IMR-90 (cell line): Measurements from ENCODE around the gene PIP4K2B. TPM values are rescaled to one million over a fixed set of nuclear protein-coding genes. Genes with fewer than 3 reads are reported as not detected.
A peak's percentile ranks its signal among the peaks of the same experiment; 100 is the strongest.

Source experiments
- ATAC-seq: fragments of 200-7000 bp; cut with Tn5 transposase; 2 replicates; pipeline ENCODE4 v1.9.1; 2020; ENCODE audit warnings: low read depth, mild to moderate bottlenecking, moderate library complexity
- BruUV-seq: library from RNA; stranded (reverse); fragments of 400-500 nt; replicated peaks from 2 replicates; lab custom pipeline; 2021; lab: Mats Ljungman, UMichigan
- CTCF ChIA-PET: fragments of 300-600 bp; formaldehyde crosslinking; extraction: SDS; loops from one replicate; lab custom pipeline; 2021; ENCODE audit warnings: antibody characterized with exemption; lab: Yijun Ruan, JAX
- POLR2A ChIA-PET: fragments of 300-600 bp; sonication (Branson Sonifier 250); formaldehyde crosslinking; loops from one replicate; lab custom pipeline; 2022; ENCODE audit warnings: antibody characterized with exemption; ENCODE audit not compliant: unreplicated experiment; lab: Charles Lee
- DNase-seq: peaks from one replicate; pipeline ENCODE4 v3.0.0; 2013
- H2AFZ ChIP-seq: replicated peaks from 2 replicates; pipeline ENCODE3; 2013; ENCODE audit warnings: low read length, mild to moderate bottlenecking; ENCODE audit not compliant: poor library complexity
- H2AK5ac ChIP-seq: 2 replicates; pipeline ENCODE4 v1.6.1; 2013; ENCODE audit warnings: low read depth, low read length, inconsistent platforms
- H2AK9ac ChIP-seq: replicated peaks from 2 replicates; pipeline ENCODE3; 2013; ENCODE audit warnings: mild to moderate bottlenecking, low read depth, low read length, moderate library complexity; ENCODE audit not compliant: poor library complexity
- H2BK120ac ChIP-seq: 2 replicates; pipeline ENCODE4 v1.6.1; 2013; ENCODE audit warnings: low read depth, low read length, inconsistent platforms
- H2BK15ac ChIP-seq: 3 replicates; pipeline ENCODE4 v1.6.1; 2013; ENCODE audit warnings: low read depth, low read length, inconsistent platforms
- H2BK20ac ChIP-seq: 2 replicates; pipeline ENCODE4 v1.6.1; 2013; ENCODE audit warnings: low read depth, mild to moderate bottlenecking, inconsistent platforms, low read length, moderate library complexity
- H2BK5ac ChIP-seq: 2 replicates; pipeline ENCODE4 v1.6.1; 2013; ENCODE audit warnings: mild to moderate bottlenecking, low read depth, low read length, inconsistent platforms; ENCODE audit not compliant: poor library complexity, severe bottlenecking
- H3K14ac ChIP-seq: replicated peaks from 2 replicates; pipeline ENCODE4 v1.6.1; 2013; ENCODE audit warnings: low read depth, low read length, inconsistent platforms
- H3K18ac ChIP-seq: 2 replicates; pipeline ENCODE4 v1.6.1; 2013; ENCODE audit warnings: low read depth, low read length, control low read depth
- H3K23ac ChIP-seq: 2 replicates; pipeline ENCODE4 v1.6.1; 2013; ENCODE audit warnings: low read depth, low read length, inconsistent platforms
- H3K27ac ChIP-seq: 2 replicates; pipeline ENCODE4 v1.5.1; 2013; ENCODE audit warnings: mild to moderate bottlenecking, control low read depth, low read length; ENCODE audit not compliant: insufficient read depth
- H3K27me3 ChIP-seq: 2 replicates; pipeline ENCODE4 v1.6.1; 2013; ENCODE audit warnings: low read length; ENCODE audit not compliant: control insufficient read depth, insufficient read depth
- H3K36me3 ChIP-seq: 2 replicates; pipeline ENCODE4 v1.6.1; 2013; ENCODE audit warnings: low read length, mixed read lengths; ENCODE audit not compliant: control insufficient read depth, insufficient read depth
- H3K4ac ChIP-seq: 2 replicates; pipeline ENCODE4 v1.6.1; 2013; ENCODE audit warnings: low read depth, low read length, inconsistent platforms
- H3K4me1 ChIP-seq: 2 replicates; pipeline ENCODE4 v1.6.1; 2013; ENCODE audit warnings: low read length, mixed read lengths; ENCODE audit not compliant: control insufficient read depth, insufficient read depth
- H3K4me2 ChIP-seq: 2 replicates; pipeline ENCODE4 v1.6.1; 2013; ENCODE audit warnings: low read depth, mild to moderate bottlenecking, control low read depth, low read length, moderate library complexity
- H3K4me3 ChIP-seq: 2 replicates; pipeline ENCODE4 v1.5.1; 2013; ENCODE audit warnings: low read depth, mild to moderate bottlenecking, control low read depth, low read length, moderate library complexity; ENCODE audit not compliant: insufficient read depth
- H3K56ac ChIP-seq: 2 replicates; pipeline ENCODE4 v1.6.1; 2013; ENCODE audit warnings: low read length, inconsistent platforms; ENCODE audit not compliant: insufficient read depth; ENCODE audit errors: extremely low read depth
- H3K79me1 ChIP-seq, 2 experiments: 2 replicates each; pipeline ENCODE4 v1.6.1; 2013; ENCODE audit warnings: low read length in 2 of 2, inconsistent platforms in 1 of 2, low read depth in 1 of 2
- H3K9ac ChIP-seq: 2 replicates; pipeline ENCODE4 v1.6.1; 2013; ENCODE audit warnings: low read depth, low read length, control low read depth
- H3K9me1 ChIP-seq: 2 replicates; pipeline ENCODE4 v1.6.1; 2013; ENCODE audit warnings: low read length, inconsistent platforms; ENCODE audit not compliant: insufficient read depth
- H3K9me3 ChIP-seq: 2 replicates; pipeline ENCODE4 v1.6.1; 2013; ENCODE audit warnings: low read length; ENCODE audit not compliant: control insufficient read depth, insufficient read depth
- H4K20me1 ChIP-seq: 2 replicates; pipeline ENCODE4 v1.6.1; 2013; ENCODE audit warnings: low read length, inconsistent platforms; ENCODE audit not compliant: insufficient read depth
- H4K5ac ChIP-seq: 2 replicates; pipeline ENCODE4 v1.6.1; 2013; ENCODE audit warnings: mild to moderate bottlenecking, low read depth, low read length, control low read depth
- H4K8ac ChIP-seq, 2 experiments: 2 replicates each; pipeline ENCODE4 v1.6.1; 2013; ENCODE audit warnings: low read depth in 2 of 2, low read length in 2 of 2, control low read depth in 1 of 2, inconsistent platforms in 1 of 2
- H4K91ac ChIP-seq: 2 replicates; pipeline ENCODE4 v1.6.1; 2013; ENCODE audit warnings: low read depth, low read length, inconsistent platforms; ENCODE audit not compliant: insufficient read depth
- BHLHE40 ChIP-seq: fragments of 150-350 bp; IDR thresholded peaks from 2 replicates; pipeline ENCODE4 v1.6.1; 2016; ENCODE audit warnings: mild to moderate bottlenecking, low read depth, low read length
- CEBPB ChIP-seq: IDR thresholded peaks from 2 replicates; pipeline ENCODE4 v1.6.1; 2012; ENCODE audit warnings: low read depth, low read length, improper control_type of control experiment
- CTCF ChIP-seq: conservative IDR thresholded peaks from 2 replicates; pipeline ENCODE4 v1.5.1; 2012; ENCODE audit warnings: mild to moderate bottlenecking, low read depth, low read length, improper control_type of control experiment
- MAFK ChIP-seq: IDR thresholded peaks from 2 replicates; pipeline ENCODE4 v1.6.1; 2012; ENCODE audit warnings: low read depth, low read length, improper control_type of control experiment
- MXI1 ChIP-seq: IDR thresholded peaks from 2 replicates; pipeline ENCODE4 v1.6.1; 2012; ENCODE audit warnings: low read depth, mild to moderate bottlenecking, low read length, moderate library complexity, borderline replicate concordance
- POLR2A ChIP-seq: IDR thresholded peaks from 2 replicates; pipeline ENCODE4 v1.6.1; 2012; ENCODE audit warnings: mild to moderate bottlenecking, low read depth, low read length
- RAD21 ChIP-seq: IDR thresholded peaks from 2 replicates; pipeline ENCODE4 v1.6.1; 2012; ENCODE audit warnings: low read length, improper control_type of control experiment
- RFX5 ChIP-seq: IDR thresholded peaks from 2 replicates; pipeline ENCODE4 v1.8.0; 2012; ENCODE audit warnings: low read depth, mild to moderate bottlenecking, low read length, moderate library complexity
- WGBS, 2 experiments: methylation state at CpG; one replicate each; pipeline versions ENCODE4 v1.1.5 to v1.1.7; 2013; ENCODE audit warnings: missing lambda C conversion rate in 2 of 2; ENCODE audit not compliant: insufficient read length in 1 of 2; ENCODE audit errors: extremely low coverage in 2 of 2; 5-methylcytosine and 5-hydroxymethylcytosine counted together
- dilution Hi-C: fragments of 300-500 bp; cut with HindIII; formaldehyde crosslinking; loops from one replicate; pipeline ENCODE4 v1.14.3; 2018; ENCODE audit warnings: low sequenced_read_pairs; ENCODE audit not compliant: unreplicated experiment
- in situ Hi-C: fragments of 300-500 bp; cut with MboI; formaldehyde crosslinking; loops from 3 replicates; pipeline ENCODE4 v1.14.3; 2019; ENCODE audit warnings: low sequenced_read_pairs, inconsistent platforms, mixed read lengths
- intact Hi-C: fragments of 100-400 bp; cut with micrococcal nuclease; formaldehyde crosslinking; loops from 2 replicates; pipeline ENCODE4 v1.10.0; 2022
- polyA plus RNA-seq, 3 experiments: library from polyadenylated mRNA; depleted of rRNA; stranded (reverse); fragments of >200 nt; gene quantifications; 2 replicates each; pipeline ENCODE4 v1.2.3, GENCODE V29; 2012; ENCODE audit warnings: low replicate concordance in 1 of 3
- total RNA-seq: library from RNA; depleted of rRNA; stranded (reverse); fragments of >200 nt; gene quantifications from 2 replicates; pipeline ENCODE4 v1.2.3, GENCODE V29; 2012

PIP4K2B gene
- total and polyA plus RNA-seq, 2 of the 4 experiments (the other 2 are of a cell fraction), result 40.0 to 40.2 TPM

DNA sequence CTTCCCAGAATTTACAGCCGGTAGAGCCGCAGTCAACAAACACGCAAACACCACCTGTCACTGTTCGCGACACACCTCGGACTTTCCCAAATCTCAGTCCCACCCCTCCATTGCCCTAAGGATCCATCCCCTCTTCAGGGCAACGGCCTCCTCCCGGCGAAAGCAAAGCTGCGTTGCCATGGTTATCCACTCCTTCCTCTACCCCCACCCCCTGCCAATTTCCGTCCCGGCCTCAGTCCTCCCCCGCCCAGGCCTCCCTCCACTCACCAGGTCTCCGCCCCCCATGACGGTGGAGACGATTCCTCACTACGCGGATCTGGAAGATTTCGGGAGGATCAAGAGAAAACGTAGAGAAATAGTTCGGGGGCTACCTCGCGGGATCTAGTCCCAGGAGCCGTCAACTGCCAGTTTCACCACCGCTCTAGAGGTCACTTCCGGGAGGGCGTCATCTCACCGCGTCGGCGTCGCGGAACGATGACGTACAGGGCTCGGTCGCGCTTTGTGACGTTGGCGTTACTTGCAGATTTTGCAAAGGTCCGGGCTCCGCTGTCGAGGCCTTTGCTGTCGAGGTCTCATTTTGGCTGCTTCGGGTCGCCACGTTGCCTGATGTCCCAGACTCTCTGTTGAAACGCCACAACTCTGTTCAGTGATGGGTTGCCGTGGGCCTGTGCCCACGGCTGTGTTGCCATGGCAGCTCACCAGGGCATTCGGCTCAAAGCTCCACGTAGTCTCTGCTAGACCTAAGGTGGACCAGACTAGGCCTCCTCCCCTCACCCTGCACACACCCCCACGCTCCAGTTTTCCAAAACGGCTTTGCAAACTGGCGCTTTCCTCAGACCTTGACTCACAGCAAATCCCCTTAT is 25.8 kb upstream of the PIP4K2B start, which contains the start of gene CWC25 (continued):
- TF ChIP-seq RFX5 (no peak), POLR2A (peak; percentile 85), BHLHE40 (no peak), RAD21 (no peak)

- dilution Hi-C loops, result no loop called here
- H4K8ac ChIP-seq, result no peak overlapping the region
- no peak overlapping the region for H3K23ac ChIP-seq
- H2AK9ac ChIP-seq, result no peak overlapping the region
- H2BK5ac ChIP-seq, result peak overlapping the region; percentile 36
- no peak overlapping the region for H2AK5ac ChIP-seq
- no peak overlapping the region for H3K56ac ChIP-seq
- no peak overlapping the region for H3K4me3 ChIP-seq
- peak; percentile 69 for ATAC-seq
- H4K91ac ChIP-seq, result no peak overlapping the region
- no peak overlapping the region for H4K5ac ChIP-seq
- H3K36me3 ChIP-seq, result peaks cover 37% of the 10 kb centered on the region
- H3K4ac ChIP-seq, result no peak overlapping the region
- H3K18ac ChIP-seq, result no peak overlapping the region
- H2BK20ac ChIP-seq, result no peak overlapping the region
- WGBS, 2 experiments, result no CpG with 5 or more reads among the region's 8 CpGs
- H3K9me3 ChIP-seq, result no peaks in the 10 kb centered on the region
- peak; percentile 59 for DNase-seq
- POLR2A ChIA-PET, result no interaction called here
- no peaks in the 10 kb centered on the region for H3K27me3 ChIP-seq
- H3K27ac ChIP-seq, result no peak overlapping the region
- H2AFZ ChIP-seq, result no peak overlapping the region
- CTCF ChIA-PET, result no interaction called here
- no peaks in the 10 kb centered on the region for H3K9me1 ChIP-seq
- intact Hi-C loops, result no loop called here
- H3K4me2 ChIP-seq, result no peak overlapping the region
- no peak overlapping the region for H3K9ac ChIP-seq
- H3K4me1 ChIP-seq, result peaks cover 1% of the 10 kb centered on the region; the same call in 1 of the 2 replicates
- in situ Hi-C loops, result no loop called here
- no peak overlapping the region for H3K14ac ChIP-seq
- peaks cover 7% of the 10 kb centered on the region; the same call in 1 of the 2 replicates for H4K20me1 ChIP-seq
- no TSS peak for BruUV-seq
- H3K79me1 ChIP-seq, result peaks cover 6 to 41% of the 10 kb centered on the region in 2 experiments; a peak in 3 of 4 replicates
- TF ChIP-seq CEBPB (peak; percentile 58), CTCF (peak; percentile 42), MXI1 (no peak), MAFK (no peak), RAD21 (peak; percentile 34; the same call in 1 of the 2 replicates)
- H2BK15ac ChIP-seq, result no peak overlapping the region
- no peak overlapping the region for H2BK120ac ChIP-seq
Observed at GRCh38 chr17:38815576-38816193, 16.3 kb upstream of the PIP4K2B start.
